ENCODE results near the gene PTPN7.

DNA sequence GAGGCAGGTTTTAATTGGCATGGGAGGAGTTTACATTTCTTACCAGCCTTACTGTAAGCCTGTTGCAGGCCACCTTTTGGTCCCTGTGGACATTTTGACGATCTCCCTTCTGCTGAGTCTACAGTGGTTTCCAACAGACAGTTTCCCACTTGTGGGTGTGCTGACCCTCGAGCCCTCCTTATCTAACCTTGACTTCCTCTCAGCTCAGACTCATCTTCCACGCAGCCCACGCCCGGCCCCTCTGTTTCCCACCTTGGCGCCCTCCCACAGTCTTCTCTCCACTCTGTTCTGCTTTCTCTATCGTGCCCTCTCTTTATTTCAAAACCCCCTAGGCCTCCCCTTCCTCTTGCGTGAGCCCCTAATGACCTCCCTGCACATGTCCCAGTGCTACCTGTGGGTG lies 9.8 kb downstream of the PTPN7 start:
- TF ChIP-seq EZH2 (IDR thresholded peaks at IDR 0.05) (no peak), CTCF (IDR thresholded peaks at IDR 0.05) (no peak)

Data from neural progenitor cell (in vitro differentiated cells).